ENCODE results near the gene KCNE4. TPM values are rescaled to one million over a fixed set of nuclear protein-coding genes. Genes with fewer than 3 reads are reported as not detected.
"Not testable (repeated sequence)": the region's sequence is repeated elsewhere in the genome, so short reads cannot be mapped to it uniquely, and the experiment has no call there.

Gene KCNE4
- total and polyA plus RNA-seq, 12 donors: 0.97 to 5.7 (median 2.6) TPM

- H3K27ac ChIP-seq: no peak overlapping the region
- no peaks in the 10 kb centered on the region for H3K36me3 ChIP-seq (replicated peaks in 1 of 2)
- DNase-seq: no peak
- no peaks in the 10 kb centered on the region for H3K9me3 ChIP-seq (replicated peaks in 1 of 3)
- no peaks in the 10 kb centered on the region for H3K27me3 ChIP-seq
- no peak for TF ChIP-seq CTCF (IDR thresholded peaks at IDR 0.05)
- no peak for TF ChIP-seq POLR2A (IDR thresholded peaks at IDR 0.05)
- intact Hi-C loops (cut with DNase I): no loop called here
- WGBS, 4 donors: 71 to 91% (median 81%) methylated on average over 2 of the region's 2 CpGs
- no peak overlapping the region for H3K4me3 ChIP-seq
- no peaks in the 10 kb centered on the region for H3K4me1 ChIP-seq (replicated peaks in 1 of 2)
These were observed 27.4 kb downstream of the KCNE4 start for GRCh38 chr2:223079378-223079777.

GRCh38 chr2:223079925-223080324, 27.9 kb downstream of the KCNE4 start:
- H3K27ac ChIP-seq: no peak overlapping the region
- no peaks in the 10 kb centered on the region for H3K4me1 ChIP-seq (replicated peaks in 1 of 2)
- no peak overlapping the region for H3K4me3 ChIP-seq
- no peaks in the 10 kb centered on the region for H3K36me3 ChIP-seq (replicated peaks in 1 of 2)
- TF ChIP-seq POLR2A (IDR thresholded peaks at IDR 0.05) (no peak), CTCF (IDR thresholded peaks at IDR 0.05) (no peak)
- H3K9me3 ChIP-seq (replicated peaks in 1 of 3): no peaks in the 10 kb centered on the region
- no peak for DNase-seq
- intact Hi-C loops (cut with DNase I): loop anchor here in 1 of 2 donors (10.0 kb wide), 1 partner anchor 95 kb away; no protein-coding TSS in a partner anchor
- WGBS, 4 donors: 61 to 73% (median 63%) methylated on average over 2 of the region's 2 CpGs
- H3K27me3 ChIP-seq: no peaks in the 10 kb centered on the region

- not testable (repeated sequence) for DNase-seq; H3K36me3 ChIP-seq (replicated peaks in 1 of 2); H3K27me3 ChIP-seq; H3K4me1 ChIP-seq (replicated peaks in 1 of 2); H3K27ac ChIP-seq; H3K9me3 ChIP-seq (replicated peaks in 1 of 3); H3K4me3 ChIP-seq
- 54 to 81% (median 58%) methylated on average over 3 of the region's 3 CpGs for WGBS, 4 donors
- intact Hi-C loops (cut with DNase I): loop anchor here in 1 of 2 donors (10.0 kb wide), 1 partner anchor 96 kb away; no protein-coding TSS in a partner anchor
These were observed 28.9 kb downstream of the KCNE4 start for GRCh38 chr2:223080790-223081360.

GRCh38 chr2:223081789-223082188, 29.8 kb downstream of the KCNE4 start:
- WGBS, 4 donors: 46 to 72% (median 59%) methylated on average over 3 of the region's 3 CpGs
- no peak overlapping the region for H3K4me3 ChIP-seq
- TF ChIP-seq POLR2A (IDR thresholded peaks at IDR 0.05) (no peak), CTCF (IDR thresholded peaks at IDR 0.05) (no peak)
- no peak for DNase-seq
- no peaks in the 10 kb centered on the region for H3K27me3 ChIP-seq
- H3K36me3 ChIP-seq (replicated peaks in 1 of 2): no peaks in the 10 kb centered on the region
- intact Hi-C loops (cut with DNase I): loop anchor here in 1 of 2 donors (10.0 kb wide), 1 partner anchor 97 kb away; no protein-coding TSS in a partner anchor
- H3K9me3 ChIP-seq (replicated peaks in 1 of 3): no peaks in the 10 kb centered on the region
- no peak overlapping the region for H3K27ac ChIP-seq
- no peaks in the 10 kb centered on the region for H3K4me1 ChIP-seq (replicated peaks in 1 of 2)

GRCh38 chr2:223082706-223083105, 30.7 kb downstream of the KCNE4 start:
- no peak for TF ChIP-seq POLR2A (IDR thresholded peaks at IDR 0.05)
- no peak for TF ChIP-seq CTCF (IDR thresholded peaks at IDR 0.05)
- Histone ChIP-seq H3K4me3 (no peak overlapping the region), H3K9me3 (replicated peaks in 1 of 3) (no peaks in the 10 kb centered on the region), H3K4me1 (replicated peaks in 1 of 2) (no peaks in the 10 kb centered on the region), H3K27me3 (no peaks in the 10 kb centered on the region), H3K27ac (no peak overlapping the region), H3K36me3 (replicated peaks in 1 of 2) (no peaks in the 10 kb centered on the region)
- DNase-seq: no peak
- intact Hi-C loops (cut with DNase I): loop anchor here in 1 of 2 donors (10.0 kb wide), 1 partner anchor 98 kb away; no protein-coding TSS in a partner anchor
- 0 to 49% (median 2%) methylated on average over 2 of the region's 2 CpGs for WGBS, 4 donors
